CD4-positive, alpha-beta memory T cell (primary cell): ENCODE measurements around the gene TFDP2. TPM values are rescaled to one million over a fixed set of nuclear protein-coding genes. Genes with fewer than 3 reads are reported as not detected.

Experiments used
- CTCF ChIA-PET: fragments of 350-600 bp; sonication (Branson Sonifier 250); formaldehyde crosslinking; loops from one replicate; lab custom pipeline; 2021; ENCODE audit warnings: inconsistent platforms; ENCODE audit not compliant: partially characterized antibody; lab: Charles Lee
- POLR2A ChIA-PET: fragments of 350-600 bp; sonication (Branson Sonifier 250); formaldehyde crosslinking; loops from one replicate; lab custom pipeline; 2021; ENCODE audit not compliant: partially characterized antibody; lab: Charles Lee
- DNase-seq, 5 donors: peaks; one replicate each; pipeline versions ENCODE4 v3.0.0 to v3.0.0-alpha.2; 2020 to 2022; ENCODE audit warnings: mixed read lengths in 1 of 5
- H3K27ac ChIP-seq: one replicate; pipeline ENCODE4 v1.7.0; 2013; ENCODE audit warnings: low read depth, low read length
- H3K27me3 ChIP-seq: 2 replicates; pipeline ENCODE4 v1.7.0; 2013; ENCODE audit warnings: mild to moderate bottlenecking, low read length, moderate library complexity; ENCODE audit not compliant: insufficient read depth
- H3K36me3 ChIP-seq: 2 replicates; pipeline ENCODE4 v1.7.0; 2013; ENCODE audit warnings: mild to moderate bottlenecking, low read length, moderate library complexity; ENCODE audit not compliant: insufficient read depth
- H3K4me1 ChIP-seq: 2 replicates; pipeline ENCODE4 v1.7.0; 2013; ENCODE audit warnings: mild to moderate bottlenecking, low read length, moderate library complexity; ENCODE audit not compliant: insufficient read depth
- H3K4me3 ChIP-seq, 2 donors: one replicate each; pipeline ENCODE4 v1.7.0; 2013; ENCODE audit warnings: low read length in 2 of 2, mild to moderate bottlenecking in 1 of 2
- H3K9me3 ChIP-seq, 2 donors: one replicate each; pipeline ENCODE4 v1.7.0; 2013; ENCODE audit warnings: low read length in 2 of 2, control low read depth in 1 of 2; ENCODE audit not compliant: control insufficient read depth in 1 of 2
- H3K27ac Mint-ChIP-seq, 7 donors: one replicate each; pipeline ENCODE4 v1.8.0; 2020 to 2021; ENCODE audit warnings: mixed read lengths in 7 of 7, mild to moderate bottlenecking in 6 of 7, inconsistent platforms in 3 of 7, moderate library complexity in 3 of 7
- H3K27me3 Mint-ChIP-seq, 2 donors: one replicate each; pipeline ENCODE4 v1.8.0; 2020 to 2021; ENCODE audit warnings: mixed read lengths in 2 of 2
- H3K36me3 Mint-ChIP-seq, 2 donors: one replicate each; pipeline ENCODE4 v1.8.0; 2020 to 2021; ENCODE audit warnings: mixed read lengths in 2 of 2, inconsistent platforms in 1 of 2, mild to moderate bottlenecking in 1 of 2
- H3K4me1 Mint-ChIP-seq, 4 donors: one replicate each; pipeline ENCODE4 v1.8.0; 2020 to 2021; ENCODE audit warnings: mixed read lengths in 4 of 4, mild to moderate bottlenecking in 1 of 4
- H3K4me3 Mint-ChIP-seq, 8 donors: one replicate each; pipeline ENCODE4 v1.8.0; 2020 to 2021; ENCODE audit warnings: mixed read lengths in 8 of 8, mild to moderate bottlenecking in 7 of 8, moderate library complexity in 6 of 8, inconsistent platforms in 3 of 8
- H3K9me3 Mint-ChIP-seq, 8 donors: one replicate each; pipeline ENCODE4 v1.8.0; 2020 to 2021; ENCODE audit warnings: mixed read lengths in 8 of 8, mild to moderate bottlenecking in 5 of 8, inconsistent platforms in 3 of 8, moderate library complexity in 1 of 8
- intact Hi-C: fragments of 100-400 bp; cut with micrococcal nuclease; formaldehyde crosslinking; loops from one replicate; pipeline ENCODE4 v1.15.1; 2023
- polyA plus RNA-seq, 2 donors: library from polyadenylated mRNA; unstranded; fragments of 300-500 nt; fragmentation: Illumina TruSeq; gene quantifications; one replicate each; pipeline ENCODE4 v1.2.3, GENCODE V29; 2021
- total RNA-seq, 2 experiments: library from RNA; stranded (reverse); gene quantifications; one replicate each; pipeline ENCODE4 v1.2.3, GENCODE V29; 2021

Gene TFDP2
- total and polyA plus RNA-seq, 4 experiments from 2014 or later = 13.6 to 31.5 (median 22.2) TPM

DNA sequence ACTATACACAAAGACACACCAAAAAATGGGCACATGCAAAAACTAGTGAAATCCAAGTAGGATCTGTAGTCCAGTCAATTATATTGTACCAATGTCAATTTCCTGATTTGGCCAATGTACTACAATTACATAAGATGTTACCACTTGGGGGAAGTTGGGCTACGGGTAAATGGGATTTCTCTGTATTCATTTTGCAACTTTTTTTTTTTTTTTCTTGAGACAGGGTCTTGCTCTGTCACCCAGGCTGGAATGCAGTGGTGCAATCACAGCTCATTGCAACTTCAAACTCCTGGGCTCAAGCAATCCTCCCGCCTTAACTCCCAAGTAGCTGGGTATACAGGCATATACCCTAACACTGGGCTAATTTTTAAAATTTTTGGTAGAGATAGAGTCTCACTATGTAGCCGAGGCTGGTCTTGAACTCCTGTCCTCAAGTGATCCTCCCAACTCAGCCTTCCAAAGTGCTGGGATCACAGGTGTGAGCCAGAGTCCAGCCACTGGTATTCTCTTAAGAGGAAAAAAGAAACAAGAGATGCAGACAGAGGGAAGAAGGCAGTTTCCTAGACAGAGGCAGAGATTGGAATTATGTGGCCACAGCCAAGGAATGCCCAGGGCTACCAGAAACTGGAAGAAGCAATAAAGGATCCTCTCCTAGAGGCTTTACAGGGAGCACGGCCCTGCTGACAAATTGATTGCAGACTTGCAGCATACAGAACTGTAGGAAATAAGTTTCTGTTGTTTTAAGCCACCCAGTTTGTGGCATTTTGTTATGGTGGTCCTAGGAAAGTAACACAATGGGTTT, 33.3 kb downstream of the TFDP2 start:
- Histone ChIP-seq H3K36me3 (no peaks in the 10 kb centered on the region), H3K4me3 (no peak overlapping the region), H3K27me3 (no peaks in the 10 kb centered on the region), H3K9me3 (no peaks in the 10 kb centered on the region), H3K4me1 (no peaks in the 10 kb centered on the region), H3K27ac (no peak overlapping the region)
- H3K9me3 Mint-ChIP-seq = no peaks in the 10 kb centered on the region
- H3K4me3 Mint-ChIP-seq = no peak overlapping the region
- POLR2A ChIA-PET = no interaction called here
- intact Hi-C loops = no loop called here
- no peaks in the 10 kb centered on the region for H3K27me3 Mint-ChIP-seq
- no peak overlapping the region for H3K27ac Mint-ChIP-seq
- H3K36me3 Mint-ChIP-seq = no peaks in the 10 kb centered on the region
- CTCF ChIA-PET = interaction anchor here (0.7 kb wide), 2 partner anchors 220 to 396 kb away, joined by 3 read pairs; no protein-coding TSS in a partner anchor
- peaks cover 5 to 9% (median 7%) of the 10 kb centered on the region in 4 donors for H3K4me1 Mint-ChIP-seq
- DNase-seq = no peak

GRCh38 chr3:142112601-142113000, 36.7 kb downstream of the TFDP2 start:
- intact Hi-C loops = no loop called here
- POLR2A ChIA-PET = no interaction called here
- H3K4me1 Mint-ChIP-seq = peaks cover 5 to 9% (median 7%) of the 10 kb centered on the region in 4 donors
- no peak overlapping the region for H3K27ac ChIP-seq
- H3K27ac Mint-ChIP-seq = no peak overlapping the region
- no peak overlapping the region for H3K4me3 ChIP-seq
- H3K4me3 Mint-ChIP-seq = no peak overlapping the region
- H3K9me3 ChIP-seq = no peaks in the 10 kb centered on the region
- H3K27me3 Mint-ChIP-seq = no peaks in the 10 kb centered on the region
- CTCF ChIA-PET = interaction anchor here (0.6 kb wide), 1 partner anchor 139 kb away, joined by 3 read pairs; no protein-coding TSS in a partner anchor
- H3K27me3 ChIP-seq = no peaks in the 10 kb centered on the region
- H3K9me3 Mint-ChIP-seq = no peaks in the 10 kb centered on the region
- H3K4me1 ChIP-seq = no peaks in the 10 kb centered on the region
- no peaks in the 10 kb centered on the region for H3K36me3 ChIP-seq
- H3K36me3 Mint-ChIP-seq = no peaks in the 10 kb centered on the region
- DNase-seq = no peak

DNA sequence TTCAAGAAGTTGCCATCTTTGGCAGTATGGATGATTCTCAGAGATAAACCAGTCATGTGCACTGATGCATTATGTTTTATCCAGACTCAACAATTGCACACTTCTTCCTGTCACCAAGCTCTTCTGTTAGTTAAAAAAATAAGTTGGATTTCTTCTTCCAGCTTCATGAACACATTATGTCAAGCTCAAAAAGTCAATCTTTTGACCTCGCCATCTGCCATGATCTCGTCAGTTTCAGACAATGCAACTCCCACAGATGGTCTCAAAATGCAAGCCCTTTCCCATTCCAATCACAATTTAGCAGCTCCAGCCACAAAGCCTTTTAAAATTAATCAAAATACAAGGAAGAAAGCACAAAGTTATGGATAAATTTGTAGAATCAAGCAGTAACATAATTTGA, 42.8 kb downstream of the TFDP2 start:
- H3K27me3 ChIP-seq = no peaks in the 10 kb centered on the region
- no peak overlapping the region for H3K27ac Mint-ChIP-seq

GRCh38 chr3:142105991-142106390, 43.4 kb downstream of the TFDP2 start:
- H3K9me3 ChIP-seq = no peaks in the 10 kb centered on the region
- H3K36me3 Mint-ChIP-seq = no peaks in the 10 kb centered on the region
- no peak overlapping the region for H3K27ac Mint-ChIP-seq
- ChIA-PET CTCF (interaction anchor here (0.6 kb wide), 1 partner anchor 8 kb away, joined by 3 read pairs; no protein-coding TSS in a partner anchor), POLR2A (no interaction called here)
- H3K36me3 ChIP-seq = no peaks in the 10 kb centered on the region
- intact Hi-C loops = no loop called here
- no peaks in the 10 kb centered on the region for H3K9me3 Mint-ChIP-seq
- no peak overlapping the region for H3K4me3 ChIP-seq
- H3K27me3 ChIP-seq = no peaks in the 10 kb centered on the region
- DNase-seq = no peak
- H3K27me3 Mint-ChIP-seq = no peaks in the 10 kb centered on the region
- no peak overlapping the region for H3K4me3 Mint-ChIP-seq
- no peaks in the 10 kb centered on the region for H3K4me1 ChIP-seq
- H3K4me1 Mint-ChIP-seq = peaks cover 0 to 1% (median 0%) of the 10 kb centered on the region in 4 donors
- no peak overlapping the region for H3K27ac ChIP-seq

More for the DNA sequence above, 42.8 kb downstream of the TFDP2 start:
- H3K4me3 ChIP-seq = no peak overlapping the region
- DNase-seq = no peak
- POLR2A ChIA-PET = no interaction called here
- Mint-ChIP-seq H3K27me3 (no peaks in the 10 kb centered on the region), H3K4me1 (peaks cover 0 to 4% (median 0%) of the 10 kb centered on the region in 4 donors), H3K36me3 (no peaks in the 10 kb centered on the region), H3K4me3 (no peak overlapping the region), H3K9me3 (no peaks in the 10 kb centered on the region)
- intact Hi-C loops = no loop called here
- H3K36me3 ChIP-seq = no peaks in the 10 kb centered on the region
- H3K9me3 ChIP-seq = no peaks in the 10 kb centered on the region
- CTCF ChIA-PET = interaction anchor here (0.6 kb wide), 1 partner anchor 9 kb away, joined by 3 read pairs; no protein-coding TSS in a partner anchor
- no peaks in the 10 kb centered on the region for H3K4me1 ChIP-seq
- H3K27ac ChIP-seq = no peak overlapping the region

DNA sequence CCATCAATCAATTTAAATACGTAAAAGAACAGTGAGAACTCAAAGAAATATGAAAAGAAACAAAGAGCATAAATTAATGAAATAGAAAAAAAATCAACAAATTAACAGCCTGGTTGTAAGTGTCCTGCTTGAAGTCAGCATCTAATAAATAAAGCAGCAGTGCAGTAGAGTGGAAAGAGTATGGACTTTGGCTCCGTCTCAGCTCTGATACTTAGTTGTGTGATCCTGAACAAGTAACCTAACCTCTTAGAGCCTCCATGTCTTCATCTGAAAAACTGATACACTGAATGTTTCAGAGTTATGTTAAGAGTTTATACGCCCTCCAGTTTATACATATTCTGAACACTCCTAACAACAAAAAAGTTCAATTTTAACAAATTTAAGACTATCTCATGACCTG, 44.6 kb downstream of the TFDP2 start:
- H3K27ac Mint-ChIP-seq = no peak overlapping the region
- peaks cover 1 to 8% of the 10 kb centered on the region in 2 donors for H3K36me3 Mint-ChIP-seq
- intact Hi-C loops = no loop called here
- ChIA-PET POLR2A (no interaction called here), CTCF (no interaction called here)
- Histone ChIP-seq H3K4me3 (no peak overlapping the region), H3K36me3 (no peaks in the 10 kb centered on the region), H3K27me3 (no peaks in the 10 kb centered on the region), H3K27ac (no peak overlapping the region), H3K4me1 (no peaks in the 10 kb centered on the region), H3K9me3 (no peaks in the 10 kb centered on the region)
- no peak for DNase-seq
- H3K27me3 Mint-ChIP-seq = no peaks in the 10 kb centered on the region
- no peaks in the 10 kb centered on the region for H3K9me3 Mint-ChIP-seq
- peaks cover 0 to 3% (median 0%) of the 10 kb centered on the region in 4 donors for H3K4me1 Mint-ChIP-seq
- no peak overlapping the region for H3K4me3 Mint-ChIP-seq

GRCh38 chr3:142098964-142099363, 50.4 kb downstream of the TFDP2 start:
- Histone ChIP-seq H3K27me3 (no peaks in the 10 kb centered on the region), H3K4me3 (no peak overlapping the region), H3K36me3 (no peaks in the 10 kb centered on the region), H3K27ac (no peak overlapping the region), H3K9me3 (no peaks in the 10 kb centered on the region), H3K4me1 (no peaks in the 10 kb centered on the region)
- intact Hi-C loops = no loop called here
- ChIA-PET CTCF (no interaction called here), POLR2A (no interaction called here)
- peaks cover 0 to 3% (median 0%) of the 10 kb centered on the region in 8 donors for H3K9me3 Mint-ChIP-seq
- H3K27me3 Mint-ChIP-seq = no peaks in the 10 kb centered on the region
- H3K4me3 Mint-ChIP-seq = no peak overlapping the region
- peaks cover 0 to 5% (median 4%) of the 10 kb centered on the region in 4 donors for H3K4me1 Mint-ChIP-seq
- DNase-seq = no peak
- peaks cover 4 to 18% of the 10 kb centered on the region in 2 donors for H3K36me3 Mint-ChIP-seq
- no peak overlapping the region for H3K27ac Mint-ChIP-seq

DNA sequence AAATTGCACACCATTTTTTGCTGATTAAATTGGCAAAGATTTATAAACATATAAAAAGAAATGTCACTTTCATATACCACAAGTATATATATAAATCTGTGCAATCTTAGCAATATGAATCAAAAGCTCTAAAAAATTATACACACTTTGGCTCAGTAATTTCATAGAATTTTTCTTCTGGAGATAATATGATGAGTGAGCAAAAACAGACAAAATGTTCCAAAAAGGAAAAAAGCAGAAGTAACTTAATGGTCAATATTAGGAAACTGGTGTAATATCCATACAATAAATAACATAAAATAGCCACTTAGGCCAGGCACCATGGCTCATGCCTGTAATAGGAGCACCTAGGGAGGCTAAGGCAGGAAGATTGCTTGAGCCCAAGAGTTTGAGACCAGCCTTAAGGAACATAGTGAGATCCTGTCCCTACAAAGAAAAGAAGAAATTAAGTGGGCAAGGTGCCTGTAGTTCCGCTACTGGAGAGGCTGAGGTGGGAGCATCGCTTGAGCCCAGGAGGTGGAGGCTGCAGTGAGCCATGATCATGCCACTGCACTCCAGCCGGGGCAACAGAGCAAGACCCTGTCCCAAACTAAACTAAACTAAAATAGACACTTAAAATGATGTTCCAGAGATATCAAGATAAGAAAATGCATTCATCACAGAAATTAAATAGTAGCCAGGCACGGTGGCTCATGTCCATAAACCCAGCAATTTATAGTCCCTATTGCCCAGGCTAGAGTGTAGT, 52.1 kb downstream of the TFDP2 start:
- no peak for DNase-seq
- Histone ChIP-seq H3K9me3 (no peaks in the 10 kb centered on the region), H3K36me3 (no peaks in the 10 kb centered on the region), H3K27me3 (no peaks in the 10 kb centered on the region), H3K27ac (no peak overlapping the region), H3K4me1 (no peaks in the 10 kb centered on the region), H3K4me3 (no peak overlapping the region)
- Mint-ChIP-seq H3K27me3 (no peaks in the 10 kb centered on the region), H3K4me3 (no peak overlapping the region), H3K27ac (no peak overlapping the region), H3K4me1 (peaks cover 0 to 5% (median 4%) of the 10 kb centered on the region in 4 donors), H3K36me3 (peaks cover 4 to 18% of the 10 kb centered on the region in 2 donors), H3K9me3 (peaks cover 0 to 3% (median 0%) of the 10 kb centered on the region in 8 donors)
- ChIA-PET POLR2A (no interaction called here), CTCF (interaction anchor here (0.7 kb wide), 1 partner anchor 9 kb away, joined by 3 read pairs; no protein-coding TSS in a partner anchor)
- intact Hi-C loops = no loop called here
